MM.1S (cell line): Measurements from ENCODE around the gene SMPD3.

Experiments used
- EZH2phosphoT487 ChIP-seq: fragments of 300-600 bp; sonication (generic); IDR thresholded peaks from 2 replicates; pipeline ENCODE4 v1.6.1; 2018; ENCODE audit warnings: antibody characterized with exemption, low read length
- TF ChIP-seq, protein P1 (sequence below): fragments of 300-600 bp; sonication (generic); IDR thresholded peaks from 2 replicates; pipeline ENCODE4 v1.5.1; 2016; ENCODE audit warnings: antibody characterized with exemption, low read length, mixed read lengths

DNA sequence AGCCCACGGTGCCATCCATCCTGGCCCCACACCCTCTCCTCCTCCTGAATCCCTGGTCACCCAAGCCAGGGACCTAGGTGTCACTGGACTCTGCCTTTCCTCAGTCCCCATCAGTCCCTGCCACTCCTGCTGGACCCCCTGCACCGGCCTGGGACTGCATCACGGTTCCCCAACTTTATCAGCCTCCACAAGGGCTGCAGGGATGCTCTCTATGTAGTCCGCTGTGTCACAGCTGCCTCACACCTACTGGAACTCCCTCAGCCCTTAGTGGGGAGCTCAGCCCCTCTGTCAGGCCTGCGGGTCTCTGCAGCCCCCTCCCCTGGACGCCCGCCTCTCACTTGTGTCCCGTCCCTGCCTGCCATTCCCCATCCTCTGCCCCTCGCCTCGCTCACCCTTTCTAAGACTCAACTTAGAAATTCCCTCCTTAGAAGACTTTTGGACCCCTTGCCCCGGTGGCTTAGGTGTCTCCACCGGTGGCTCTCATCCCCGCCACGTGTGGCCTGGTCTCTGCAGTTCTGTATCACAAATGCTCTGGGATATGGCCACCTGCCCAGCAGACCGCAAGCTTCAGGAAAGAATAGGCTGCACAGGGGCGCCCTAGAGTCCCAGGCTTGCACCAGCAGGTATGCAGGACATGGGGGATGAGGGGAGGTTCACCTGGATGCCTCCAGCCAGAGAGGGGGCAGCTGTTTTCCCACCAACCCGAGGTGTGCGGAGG, 74.6 kb downstream of the SMPD3 start:
- TF ChIP-seq, protein P1, sequence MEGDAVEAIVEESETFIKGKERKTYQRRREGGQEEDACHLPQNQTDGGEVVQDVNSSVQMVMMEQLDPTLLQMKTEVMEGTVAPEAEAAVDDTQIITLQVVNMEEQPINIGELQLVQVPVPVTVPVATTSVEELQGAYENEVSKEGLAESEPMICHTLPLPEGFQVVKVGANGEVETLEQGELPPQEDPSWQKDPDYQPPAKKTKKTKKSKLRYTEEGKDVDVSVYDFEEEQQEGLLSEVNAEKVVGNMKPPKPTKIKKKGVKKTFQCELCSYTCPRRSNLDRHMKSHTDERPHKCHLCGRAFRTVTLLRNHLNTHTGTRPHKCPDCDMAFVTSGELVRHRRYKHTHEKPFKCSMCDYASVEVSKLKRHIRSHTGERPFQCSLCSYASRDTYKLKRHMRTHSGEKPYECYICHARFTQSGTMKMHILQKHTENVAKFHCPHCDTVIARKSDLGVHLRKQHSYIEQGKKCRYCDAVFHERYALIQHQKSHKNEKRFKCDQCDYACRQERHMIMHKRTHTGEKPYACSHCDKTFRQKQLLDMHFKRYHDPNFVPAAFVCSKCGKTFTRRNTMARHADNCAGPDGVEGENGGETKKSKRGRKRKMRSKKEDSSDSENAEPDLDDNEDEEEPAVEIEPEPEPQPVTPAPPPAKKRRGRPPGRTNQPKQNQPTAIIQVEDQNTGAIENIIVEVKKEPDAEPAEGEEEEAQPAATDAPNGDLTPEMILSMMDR: no peak
- TF ChIP-seq EZH2phosphoT487: no peak
